ENCODE results near the gene PASK.

The PASK gene

DNA sequence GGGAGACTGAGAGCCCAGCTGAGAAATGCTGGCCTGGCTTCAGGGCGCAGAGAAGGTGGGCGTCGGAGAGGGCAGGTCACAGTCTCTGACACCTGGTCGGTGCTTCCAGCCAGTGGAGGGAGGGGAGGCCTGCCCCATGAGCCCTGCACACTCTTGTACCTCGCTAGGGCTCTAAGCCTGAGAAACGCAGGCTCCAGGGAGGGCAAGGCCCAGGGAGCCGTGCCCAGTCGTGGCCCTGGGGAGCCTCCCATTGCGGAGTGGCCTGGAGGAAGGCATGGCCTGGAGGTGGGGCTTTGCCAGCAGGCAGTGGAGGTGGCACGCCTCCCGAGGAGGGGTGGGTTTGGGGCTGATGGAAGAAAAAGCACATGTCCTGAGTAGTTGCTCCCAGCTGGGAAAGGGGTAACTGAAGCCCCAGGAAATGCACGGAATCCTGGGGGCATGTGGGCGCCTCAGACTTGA is 86.2 kb downstream of the PASK start:
- no peak for DNase-seq

- no peak for DNase-seq
Measured at GRCh38 chr2:241062389-241063092, 86.7 kb downstream of the PASK start.

- no peak for DNase-seq
Measured at GRCh38 chr2:241061275-241061674, 88.0 kb downstream of the PASK start.

Measured in activated CD4-positive, alpha-beta T cell treated with anti-CD3 and anti-CD28 coated beads, Interleukin-2, amount 50 U/mL, for 1 hour (primary cell).